ENCODE measurements around the gene DDX1.

DDX1 gene

DNA sequence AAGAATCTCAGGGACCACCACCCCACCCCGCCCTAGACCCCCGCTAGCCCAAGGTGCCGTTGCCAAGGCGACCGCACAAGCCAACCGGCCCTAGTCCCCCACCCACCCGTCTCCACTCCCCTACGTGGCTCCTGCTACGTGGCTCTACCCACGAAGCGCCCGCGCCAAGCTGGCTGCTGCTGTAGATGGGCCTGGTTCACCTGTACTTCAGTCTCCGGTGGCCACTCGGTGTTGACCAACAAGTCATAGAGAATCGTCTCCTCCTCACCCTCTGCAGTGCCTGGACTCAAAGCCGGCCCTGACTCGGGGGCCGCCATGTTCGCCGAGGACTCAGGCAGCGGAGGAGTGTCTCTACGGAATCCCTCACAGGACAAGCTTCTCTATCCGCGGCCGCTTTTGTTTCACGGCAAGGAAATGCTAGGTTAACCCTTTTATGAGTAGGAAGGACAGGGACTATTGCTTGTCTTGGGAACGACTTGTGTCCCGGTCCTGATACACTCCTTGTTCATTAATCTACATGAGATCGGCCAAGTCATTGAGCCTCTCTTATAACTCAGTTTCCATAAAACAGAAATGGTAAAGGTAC lies 30.6 kb upstream of the DDX1 start, which contains the start of gene NBAS:
TSS of gene NBAS (minus strand) at position 347 of the 586 bp plus-strand sequence. CDS start at position 317, 30 bp downstream.
- Histone ChIP-seq H3K9me3 (ENCODE audit: severe bottlenecking) (no peaks in the 10 kb centered on the region), H3K27me3 (ENCODE audit: insufficient read depth, low read depth, severe bottlenecking) (no peaks in the 10 kb centered on the region), H3K4me3 (ENCODE audit: low read depth, low read length) (peak within 1 kb of the TSS; percentile 94), H3K36me3 (no peaks in the 10 kb centered on the region), H3K27ac (peak within 1 kb of the TSS; percentile 79)
- peak; percentile 94 for DNase-seq
- TF ChIP-seq, protein P1, sequence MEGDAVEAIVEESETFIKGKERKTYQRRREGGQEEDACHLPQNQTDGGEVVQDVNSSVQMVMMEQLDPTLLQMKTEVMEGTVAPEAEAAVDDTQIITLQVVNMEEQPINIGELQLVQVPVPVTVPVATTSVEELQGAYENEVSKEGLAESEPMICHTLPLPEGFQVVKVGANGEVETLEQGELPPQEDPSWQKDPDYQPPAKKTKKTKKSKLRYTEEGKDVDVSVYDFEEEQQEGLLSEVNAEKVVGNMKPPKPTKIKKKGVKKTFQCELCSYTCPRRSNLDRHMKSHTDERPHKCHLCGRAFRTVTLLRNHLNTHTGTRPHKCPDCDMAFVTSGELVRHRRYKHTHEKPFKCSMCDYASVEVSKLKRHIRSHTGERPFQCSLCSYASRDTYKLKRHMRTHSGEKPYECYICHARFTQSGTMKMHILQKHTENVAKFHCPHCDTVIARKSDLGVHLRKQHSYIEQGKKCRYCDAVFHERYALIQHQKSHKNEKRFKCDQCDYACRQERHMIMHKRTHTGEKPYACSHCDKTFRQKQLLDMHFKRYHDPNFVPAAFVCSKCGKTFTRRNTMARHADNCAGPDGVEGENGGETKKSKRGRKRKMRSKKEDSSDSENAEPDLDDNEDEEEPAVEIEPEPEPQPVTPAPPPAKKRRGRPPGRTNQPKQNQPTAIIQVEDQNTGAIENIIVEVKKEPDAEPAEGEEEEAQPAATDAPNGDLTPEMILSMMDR (IDR thresholded peaks at IDR 0.05; ENCODE audit: low read depth, low read length): no peak

GRCh38 chr2:15561574-15562344 lies 29.9 kb upstream of the DDX1 start:
- Histone ChIP-seq H3K4me3 (ENCODE audit: low read depth, low read length) (peak overlapping the region; percentile 94), H3K9me3 (ENCODE audit: severe bottlenecking) (no peaks in the 10 kb centered on the region), H3K36me3 (no peaks in the 10 kb centered on the region), H3K27me3 (ENCODE audit: insufficient read depth, low read depth, severe bottlenecking) (no peaks in the 10 kb centered on the region), H3K27ac (peak overlapping the region; percentile 79)
- TF ChIP-seq, protein P1 (IDR thresholded peaks at IDR 0.05; ENCODE audit: low read depth, low read length): no peak
- peak; percentile 41 for DNase-seq

DNA sequence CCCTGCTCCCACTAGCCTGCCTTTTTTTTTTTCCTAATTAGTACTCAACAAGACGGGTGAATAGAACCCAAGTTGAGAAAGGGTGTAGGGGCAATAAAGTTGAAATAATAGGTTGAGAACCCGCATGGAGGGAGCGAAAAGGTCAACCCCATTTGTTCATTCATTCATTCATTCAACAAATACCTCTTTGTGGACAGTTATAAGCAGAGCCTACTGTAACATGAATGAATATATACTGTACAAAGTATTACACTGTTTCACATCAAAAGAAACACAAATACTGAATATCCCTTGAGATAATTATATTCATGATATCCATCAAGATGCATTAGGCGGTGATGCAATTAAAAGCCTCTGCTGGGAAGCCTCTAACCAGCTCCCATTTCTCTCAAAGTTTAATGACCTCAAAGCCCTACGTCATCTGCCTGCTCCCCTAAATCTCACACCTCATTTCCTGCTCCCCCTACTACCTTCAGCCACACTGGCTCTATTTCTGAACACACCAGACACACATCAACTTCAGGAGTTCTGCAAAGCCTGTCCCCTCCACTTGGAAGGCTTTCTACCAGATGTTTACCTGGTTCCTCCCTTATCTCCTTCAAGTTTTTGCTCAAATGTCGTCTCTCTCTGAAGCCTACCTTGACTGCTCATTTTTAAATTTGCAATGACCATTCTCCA lies 29.2 kb upstream of the DDX1 start:
- H3K27me3 ChIP-seq (ENCODE audit: insufficient read depth, low read depth, severe bottlenecking): no peaks in the 10 kb centered on the region
- peak overlapping the region; percentile 94 for H3K4me3 ChIP-seq (ENCODE audit: low read depth, low read length)
- H3K36me3 ChIP-seq: no peaks in the 10 kb centered on the region
- DNase-seq: no peak
- no peak overlapping the region; the same call in 1 of the 2 replicates for H3K27ac ChIP-seq
- TF ChIP-seq, protein P1 (IDR thresholded peaks at IDR 0.05; ENCODE audit: low read depth, low read length): no peak
- H3K9me3 ChIP-seq (ENCODE audit: severe bottlenecking): no peaks in the 10 kb centered on the region

GRCh38 chr2:15563227-15564100 lies 28.2 kb upstream of the DDX1 start:
- H3K36me3 ChIP-seq: no peaks in the 10 kb centered on the region
- TF ChIP-seq, protein P1 (IDR thresholded peaks at IDR 0.05; ENCODE audit: low read depth, low read length): no peak
- no peaks in the 10 kb centered on the region for H3K9me3 ChIP-seq (ENCODE audit: severe bottlenecking)
- no peak overlapping the region for H3K27ac ChIP-seq
- no peak for DNase-seq
- H3K4me3 ChIP-seq (ENCODE audit: low read depth, low read length): no peak overlapping the region
- no peaks in the 10 kb centered on the region for H3K27me3 ChIP-seq (ENCODE audit: insufficient read depth, low read depth, severe bottlenecking)

DNA sequence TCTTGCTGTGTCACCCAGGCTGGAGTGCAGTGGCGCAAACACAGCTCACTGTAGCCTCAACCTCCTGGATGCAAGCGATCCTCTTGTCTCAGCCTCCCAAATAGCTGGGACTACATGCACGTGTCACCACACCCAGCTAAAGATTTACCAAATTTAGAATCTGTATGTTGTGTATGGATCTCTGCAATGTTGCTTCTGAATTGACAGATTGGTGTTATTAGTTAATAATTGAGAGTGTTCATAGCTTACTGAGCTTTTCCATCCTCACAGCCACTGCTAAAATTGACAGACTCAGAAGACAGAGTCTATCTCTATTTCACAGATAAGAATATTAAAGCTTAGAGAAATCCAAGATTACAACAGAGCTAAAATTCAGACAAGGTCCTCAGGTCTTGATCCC lies 26.3 kb upstream of the DDX1 start:
- Histone ChIP-seq H3K9me3 (ENCODE audit: severe bottlenecking) (no peaks in the 10 kb centered on the region), H3K4me3 (ENCODE audit: low read depth, low read length) (no peak overlapping the region), H3K27me3 (ENCODE audit: insufficient read depth, low read depth, severe bottlenecking) (no peaks in the 10 kb centered on the region), H3K36me3 (no peaks in the 10 kb centered on the region), H3K27ac (no peak overlapping the region)
- TF ChIP-seq, protein P1 (IDR thresholded peaks at IDR 0.05; ENCODE audit: low read depth, low read length): no peak
- no peak for DNase-seq
